Measurements from ENCODE around the gene TPST2. TPM values are rescaled to one million over a fixed set of nuclear protein-coding genes. Genes with fewer than 3 reads are reported as not detected.

Gene TPST2
- polyA plus RNA-seq, 2 of the 4 experiments (the other 2 are of a cell fraction): 10.3 to 10.5 TPM

- Histone ChIP-seq H3K4me1 (peaks cover 17% of the 10 kb centered on the region; the same call in 2 of the 3 replicates), H3K4me2 (no peak overlapping the region), H3K4me3 (no peak overlapping the region), H3K27ac (no peak overlapping the region), H3K9me3 (no peaks in the 10 kb centered on the region)
- no peak for DNase-seq (ENCODE audit: low read depth in 1 of 2, low spot score in 1 of 2)
- CTCF ChIA-PET: interaction anchor here (1.4 to 4.0 kb wide), 3 partner anchors 20 to 117 kb away, joined by 3 to 17 read pairs (median 8); no protein-coding TSS in a partner anchor
- no peak for ATAC-seq
- no peak for FAIRE-seq
- 78% methylated on average over 6 of the region's 6 CpGs for WGBS (ENCODE audit: missing lambda C conversion rate)
- POLR2A ChIA-PET: interaction anchor here (0.8 to 1.0 kb wide), 2 partner anchors 10 to 23 kb away, joined by 3 to 4 read pairs; no protein-coding TSS in a partner anchor
- TF ChIP-seq HEYL (CRISPR knock-in tag; IDR thresholded peaks at IDR 0.05) (no peak), ZNF302 (CRISPR knock-in tag; IDR thresholded peaks at IDR 0.05) (no peak), POLR2AphosphoS2 (conservative IDR thresholded peaks at IDR 0.05; ENCODE audit: low read length) (no peak), ELK1 (IDR thresholded peaks at IDR 0.05; ENCODE audit: low read depth, low read length) (no peak)
Measured at GRCh38 chr22:26481112-26481693, 108.7 kb downstream of the TPST2 start.

GRCh38 chr22:26480611-26480932, 109.4 kb downstream of the TPST2 start:
- DNase-seq (ENCODE audit: low read depth in 1 of 2, low spot score in 1 of 2) (no peak), FAIRE-seq (no peak), ATAC-seq (no peak)
- no peaks in the 10 kb centered on the region for H3K9me3 ChIP-seq
- no peak overlapping the region for H3K4me2 ChIP-seq
- peaks cover 17% of the 10 kb centered on the region; the same call in 2 of the 3 replicates for H3K4me1 ChIP-seq
- ChIA-PET CTCF (interaction anchor here (4.0 kb wide), 1 partner anchor 19 kb away, joined by 17 read pairs; no protein-coding TSS in a partner anchor), POLR2A (no interaction called here)
- no peak overlapping the region for H3K4me3 ChIP-seq
- H3K27ac ChIP-seq: no peak overlapping the region
- TF ChIP-seq GATA3 (IDR thresholded peaks at IDR 0.05; ENCODE audit: borderline replicate concordance): no peak
- TF ChIP-seq ZC3H11A (IDR thresholded peaks at IDR 0.05): no peak
- TF ChIP-seq POLR2AphosphoS2 (conservative IDR thresholded peaks at IDR 0.05; ENCODE audit: low read length): no peak
- WGBS (ENCODE audit: missing lambda C conversion rate): no CpG with 5 or more reads among the region's 2 CpGs

- CTCF ChIA-PET: interaction anchor here (1.9 kb wide), 1 partner anchor 19 kb away, joined by 10 read pairs; no protein-coding TSS in a partner anchor
- FAIRE-seq: no peak
- H3K4me3 ChIP-seq: no peak overlapping the region
- H3K4me2 ChIP-seq: no peak overlapping the region
- ATAC-seq: no peak
- POLR2A ChIA-PET: no interaction called here
- no peak overlapping the region for H3K27ac ChIP-seq
- no peak for DNase-seq (ENCODE audit: low read depth in 1 of 2, low spot score in 1 of 2)
- H3K4me1 ChIP-seq: peaks cover 14% of the 10 kb centered on the region; the same call in 2 of the 3 replicates
- no peaks in the 10 kb centered on the region for H3K9me3 ChIP-seq
- 83% methylated on average over 12 of the region's 12 CpGs for WGBS (ENCODE audit: missing lambda C conversion rate)
- no peak for TF ChIP-seq PBX3 (IDR thresholded peaks at IDR 0.05)
- TF ChIP-seq GATA3 (IDR thresholded peaks at IDR 0.05; ENCODE audit: borderline replicate concordance): no peak
- TF ChIP-seq RAD21 (conservative IDR thresholded peaks at IDR 0.05 in 1 of 2, IDR thresholded peaks at IDR 0.05 in 1 of 2): no peak
- TF ChIP-seq BHLHE40 (IDR thresholded peaks at IDR 0.05; ENCODE audit: low read depth, low read length): no peak
- no peak for TF ChIP-seq E2F6 (IDR thresholded peaks at IDR 0.05; ENCODE audit: borderline replicate concordance, low read depth)
- no peak for TF ChIP-seq REST (IDR thresholded peaks at IDR 0.05)
- TF ChIP-seq RARB (CRISPR knock-in tag; IDR thresholded peaks at IDR 0.05): no peak
- TF ChIP-seq ZFP36 (IDR thresholded peaks at IDR 0.05; ENCODE audit: borderline replicate concordance, partially characterized antibody): no peak
- no peak for TF ChIP-seq MYC (IDR thresholded peaks at IDR 0.05; ENCODE audit: borderline replicate concordance, low read length)
- no peak for TF ChIP-seq RNF2 (IDR thresholded peaks at IDR 0.05; ENCODE audit: borderline replicate concordance, low read depth)
- TF ChIP-seq EHMT2 (IDR thresholded peaks at IDR 0.05; ENCODE audit: low read depth): no peak
- TF ChIP-seq POLR2A (IDR thresholded peaks at IDR 0.05; ENCODE audit: low read length): no peak
- TF ChIP-seq CEBPB (IDR thresholded peaks at IDR 0.05): no peak
- no peak for TF ChIP-seq HDAC2 (IDR thresholded peaks at IDR 0.05)
- TF ChIP-seq KDM1A (IDR thresholded peaks at IDR 0.05; ENCODE audit: low read depth): no peak
- TF ChIP-seq FOSB (CRISPR knock-in tag; IDR thresholded peaks at IDR 0.05): no peak
- no peak for TF ChIP-seq MAX (IDR thresholded peaks at IDR 0.05)
- TF ChIP-seq RCOR1 (IDR thresholded peaks at IDR 0.05; ENCODE audit: low read depth, low read length): no peak
Measured at GRCh38 chr22:26479792-26480610, 109.9 kb downstream of the TPST2 start.
